ENCODE measurements around the gene CCL17.

The CCL17 gene

GRCh38 chr16:57403965-57404817 is at the start of gene CCL17:
TSS of gene CCL17 (plus strand) at chr16:57404767. CDS start at chr16:57413933, 9,166 bp downstream.
- Mint-ChIP-seq H3K9me3 (no peaks in the 10 kb centered on the region), H3K4me3 (no peak within 1 kb of the TSS), H3K36me3 (ENCODE audit: low read depth) (no peaks in the 10 kb centered on the region), H3K27me3 (ENCODE audit: low read depth, poor library complexity) (peaks cover 24% of the 10 kb centered on the region), H3K4me1 (peaks cover 4% of the 10 kb centered on the region), H3K27ac (peak within 1 kb of the TSS; percentile 17)
- no peak for TF ChIP-seq CTCF (IDR thresholded peaks at IDR 0.05)
- no peak for DNase-seq

GRCh38 chr16:57355898-57356414 is 48.6 kb upstream of the CCL17 start:
- Mint-ChIP-seq H3K9me3 (no peaks in the 10 kb centered on the region), H3K4me1 (no peaks in the 10 kb centered on the region), H3K27me3 (ENCODE audit: low read depth, poor library complexity) (peaks cover 16% of the 10 kb centered on the region), H3K27ac (peak overlapping the region; percentile 31), H3K4me3 (no peak overlapping the region), H3K36me3 (ENCODE audit: low read depth) (no peaks in the 10 kb centered on the region)
- TF ChIP-seq CTCF (IDR thresholded peaks at IDR 0.05) = no peak
- no peak for DNase-seq

- DNase-seq = no peak
- peaks cover 17% of the 10 kb centered on the region for H3K27me3 Mint-ChIP-seq (ENCODE audit: low read depth, poor library complexity)
- no peaks in the 10 kb centered on the region for H3K36me3 Mint-ChIP-seq (ENCODE audit: low read depth)
- no peaks in the 10 kb centered on the region for H3K4me1 Mint-ChIP-seq
- TF ChIP-seq CTCF (IDR thresholded peaks at IDR 0.05) = no peak
- H3K27ac Mint-ChIP-seq = peak overlapping the region; percentile 31
- H3K9me3 Mint-ChIP-seq = no peaks in the 10 kb centered on the region
- no peak overlapping the region for H3K4me3 Mint-ChIP-seq
Observed at GRCh38 chr16:57356547-57356946, 48.0 kb upstream of the CCL17 start.

GRCh38 chr16:57357330-57358085 is 47.1 kb upstream of the CCL17 start:
- H3K36me3 Mint-ChIP-seq (ENCODE audit: low read depth) = no peaks in the 10 kb centered on the region
- H3K9me3 Mint-ChIP-seq = no peaks in the 10 kb centered on the region
- no peak for DNase-seq
- H3K27me3 Mint-ChIP-seq (ENCODE audit: low read depth, poor library complexity) = peaks cover 20% of the 10 kb centered on the region
- H3K27ac Mint-ChIP-seq = peak overlapping the region; percentile 49
- H3K4me1 Mint-ChIP-seq = no peaks in the 10 kb centered on the region
- no peak for TF ChIP-seq CTCF (IDR thresholded peaks at IDR 0.05)
- H3K4me3 Mint-ChIP-seq = no peak overlapping the region

- Mint-ChIP-seq H3K4me1 (no peaks in the 10 kb centered on the region), H3K36me3 (ENCODE audit: low read depth) (no peaks in the 10 kb centered on the region), H3K27ac (no peak overlapping the region), H3K4me3 (no peak overlapping the region), H3K27me3 (ENCODE audit: low read depth, poor library complexity) (peaks cover 21% of the 10 kb centered on the region), H3K9me3 (no peaks in the 10 kb centered on the region)
- DNase-seq = no peak
- no peak for TF ChIP-seq CTCF (IDR thresholded peaks at IDR 0.05)
Observed at GRCh38 chr16:57358086-57358420, 46.5 kb upstream of the CCL17 start.
